Measurements from ENCODE around the gene AP1M2.

GRCh38 chr19:10543420-10544241, 43.5 kb downstream of the AP1M2 start, which contains the start of gene ATG4D:
- TF ChIP-seq CTCF (IDR thresholded peaks at IDR 0.05) (no peak), POLR2AphosphoS5 (IDR thresholded peaks at IDR 0.05; ENCODE audit: insufficient read depth in 1 of 2, low read depth in 1 of 2) (peak in 1 of 2 donors; percentile 54)
